Natural killer cell (primary cell): ENCODE data around the gene PXDC1. TPM values are rescaled to one million over a fixed set of nuclear protein-coding genes. Genes with fewer than 3 reads are reported as not detected.
"Not testable (repeated sequence)": the region's sequence is repeated elsewhere in the genome, so short reads cannot be mapped to it uniquely, and the experiment has no call there.

Source experiments
- ATAC-seq, 3 donors: fragments of 150-1000 bp in 2 of 3; fragments of 200-7000 bp in 1 of 3; cut with Tn5 transposase; 1 replicate in 1 of 3; 2 replicates in 2 of 3; pipeline ENCODE4 v1.10.0; 2021; ENCODE audit warnings: mild to moderate bottlenecking in 2 of 3, moderate library complexity in 2 of 3
- DNase-seq, 2 donors: peaks; one replicate each; pipeline versions ENCODE4 v3.0.0 to v3.0.0-alpha.2; 2013 to 2021; ENCODE audit warnings: mixed read lengths in 1 of 2
- H3K27ac ChIP-seq: one replicate; pipeline ENCODE4 v1.5.1; 2013; ENCODE audit warnings: mild to moderate bottlenecking, low read length
- H3K27me3 ChIP-seq: one replicate; pipeline ENCODE4 v1.6.1; 2013; ENCODE audit warnings: low read length; ENCODE audit not compliant: control insufficient read depth, insufficient read depth
- H3K36me3 ChIP-seq: one replicate; pipeline ENCODE4 v1.6.1; 2013; ENCODE audit warnings: low read length; ENCODE audit not compliant: control insufficient read depth, insufficient read depth
- H3K4me1 ChIP-seq: one replicate; pipeline ENCODE4 v1.6.1; 2013; ENCODE audit warnings: low read length; ENCODE audit not compliant: control insufficient read depth, insufficient read depth
- H3K4me3 ChIP-seq: one replicate; pipeline ENCODE4 v1.5.1; 2013; ENCODE audit warnings: low read length
- H3K9me3 ChIP-seq: one replicate; pipeline ENCODE4 v1.6.1; 2013; ENCODE audit warnings: low read length; ENCODE audit not compliant: control insufficient read depth, insufficient read depth
- H3K27ac Mint-ChIP-seq, 2 donors: one replicate each; pipeline ENCODE4 v1.8.0; 2022; ENCODE audit warnings: mild to moderate bottlenecking in 2 of 2, mixed read lengths in 2 of 2, moderate library complexity in 1 of 2
- H3K27me3 Mint-ChIP-seq, 2 donors: one replicate each; pipeline ENCODE4 v1.8.0; 2022; ENCODE audit warnings: low read depth in 2 of 2, mixed read lengths in 2 of 2
- H3K36me3 Mint-ChIP-seq: one replicate; pipeline ENCODE4 v1.8.0; 2022; ENCODE audit warnings: mixed read lengths
- H3K4me1 Mint-ChIP-seq, 2 donors: one replicate each; pipeline ENCODE4 v1.8.0; 2022; ENCODE audit warnings: mixed read lengths in 2 of 2
- H3K4me3 Mint-ChIP-seq: one replicate; pipeline ENCODE4 v1.8.0; 2022; ENCODE audit warnings: mild to moderate bottlenecking, moderate library complexity, mixed read lengths
- H3K9me3 Mint-ChIP-seq, 2 donors: one replicate each; pipeline ENCODE4 v1.8.0; 2022; ENCODE audit warnings: mixed read lengths in 2 of 2
- WGBS: methylation state at CpG from one replicate; pipeline ENCODE4 v1.1.7; 2013; ENCODE audit warnings: missing lambda C conversion rate; ENCODE audit not compliant: insufficient coverage; 5-methylcytosine and 5-hydroxymethylcytosine counted together
- intact Hi-C: fragments of 100-400 bp; cut with micrococcal nuclease; formaldehyde crosslinking; loops from one replicate; pipeline ENCODE4 v1.14.2; 2022
- total RNA-seq, 4 donors: library from RNA; stranded (reverse); fragments of 120-200 nt in 1 of 4; gene quantifications; one replicate each; pipeline versions ENCODE4 v1.2.3 to v1.2.4, GENCODE V29; 2013 to 2022
- TF ChIP-seq, protein P1 (sequence below): fragments of 200-600 bp; IDR thresholded peaks from one replicate; pipeline ENCODE4 v1.8.0; 2022; ENCODE audit warnings: antibody characterized with exemption

PXDC1 gene
- total RNA-seq, 3 donors from 2014 or later (not counting 1 experiment from before 2014, with no cell fraction given), result 0.28 TPM; not detected in 1

DNA sequence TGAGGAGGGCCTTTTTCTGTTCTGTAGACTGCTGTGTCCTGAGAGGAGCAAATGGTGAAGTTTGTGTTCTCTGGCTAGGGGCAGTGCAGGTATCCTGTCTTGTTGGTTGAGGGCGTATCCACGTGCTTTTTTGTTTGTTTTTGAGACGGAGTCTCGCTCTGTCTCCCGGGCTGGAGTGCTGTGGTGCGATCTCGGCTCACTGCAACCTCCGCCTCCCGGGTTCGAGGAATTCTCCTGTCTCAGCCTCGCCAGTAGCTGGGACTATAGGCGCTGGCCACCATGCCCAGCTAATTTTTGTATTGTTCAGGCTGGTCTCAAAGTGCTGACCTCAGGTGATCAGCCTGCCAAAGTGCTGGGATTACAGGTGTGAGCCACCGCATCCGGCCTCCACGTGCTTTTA is 10.8 kb upstream of the PXDC1 start:
- Mint-ChIP-seq H3K27me3 (peaks cover 9 to 21% of the 10 kb centered on the region in 2 donors), H3K4me3 (no peak overlapping the region), H3K4me1 (no peaks in the 10 kb centered on the region), H3K36me3 (no peaks in the 10 kb centered on the region), H3K9me3 (no peaks in the 10 kb centered on the region), H3K27ac (no peak overlapping the region)
- no peak overlapping the region for H3K4me3 ChIP-seq
- DNase-seq (no peak), ATAC-seq (no peak)
- no peaks in the 10 kb centered on the region for H3K27me3 ChIP-seq
- H3K9me3 ChIP-seq, result no peaks in the 10 kb centered on the region
- 96% methylated on average over 15 of the region's 15 CpGs for WGBS
- H3K27ac ChIP-seq, result no peak overlapping the region
- TF ChIP-seq, protein P1, sequence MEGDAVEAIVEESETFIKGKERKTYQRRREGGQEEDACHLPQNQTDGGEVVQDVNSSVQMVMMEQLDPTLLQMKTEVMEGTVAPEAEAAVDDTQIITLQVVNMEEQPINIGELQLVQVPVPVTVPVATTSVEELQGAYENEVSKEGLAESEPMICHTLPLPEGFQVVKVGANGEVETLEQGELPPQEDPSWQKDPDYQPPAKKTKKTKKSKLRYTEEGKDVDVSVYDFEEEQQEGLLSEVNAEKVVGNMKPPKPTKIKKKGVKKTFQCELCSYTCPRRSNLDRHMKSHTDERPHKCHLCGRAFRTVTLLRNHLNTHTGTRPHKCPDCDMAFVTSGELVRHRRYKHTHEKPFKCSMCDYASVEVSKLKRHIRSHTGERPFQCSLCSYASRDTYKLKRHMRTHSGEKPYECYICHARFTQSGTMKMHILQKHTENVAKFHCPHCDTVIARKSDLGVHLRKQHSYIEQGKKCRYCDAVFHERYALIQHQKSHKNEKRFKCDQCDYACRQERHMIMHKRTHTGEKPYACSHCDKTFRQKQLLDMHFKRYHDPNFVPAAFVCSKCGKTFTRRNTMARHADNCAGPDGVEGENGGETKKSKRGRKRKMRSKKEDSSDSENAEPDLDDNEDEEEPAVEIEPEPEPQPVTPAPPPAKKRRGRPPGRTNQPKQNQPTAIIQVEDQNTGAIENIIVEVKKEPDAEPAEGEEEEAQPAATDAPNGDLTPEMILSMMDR, result no peak
- intact Hi-C loops, result no loop called here
- H3K36me3 ChIP-seq, result no peaks in the 10 kb centered on the region
- no peaks in the 10 kb centered on the region for H3K4me1 ChIP-seq

DNA sequence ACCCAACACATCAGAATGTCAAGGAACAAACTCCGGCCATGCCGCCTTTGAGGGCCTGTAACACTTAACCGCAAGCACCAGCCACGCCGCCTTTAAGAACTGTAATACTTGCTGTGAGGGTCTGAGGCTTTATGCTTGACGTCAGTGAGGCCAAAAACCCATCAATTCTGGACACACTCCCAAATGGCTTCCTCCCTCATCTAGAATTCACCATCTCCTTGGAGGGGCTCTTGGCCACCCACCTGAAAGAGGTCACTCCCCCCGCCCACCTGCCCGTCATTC is 10.4 kb upstream of the PXDC1 start:
- Mint-ChIP-seq H3K36me3 (no peaks in the 10 kb centered on the region), H3K4me3 (no peak overlapping the region), H3K27me3 (peaks cover 9 to 19% of the 10 kb centered on the region in 2 donors), H3K27ac (no peak overlapping the region), H3K4me1 (no peaks in the 10 kb centered on the region), H3K9me3 (no peaks in the 10 kb centered on the region)
- intact Hi-C loops, result no loop called here
- no peak overlapping the region for H3K4me3 ChIP-seq
- DNase-seq (no peak), ATAC-seq (no peak)
- no peaks in the 10 kb centered on the region for H3K9me3 ChIP-seq
- no peaks in the 10 kb centered on the region for H3K27me3 ChIP-seq
- TF ChIP-seq, protein P1, result no peak
- H3K36me3 ChIP-seq, result no peaks in the 10 kb centered on the region
- H3K27ac ChIP-seq, result no peak overlapping the region
- 94% methylated on average over 8 of the region's 8 CpGs for WGBS
- no peaks in the 10 kb centered on the region for H3K4me1 ChIP-seq

- no peak for ATAC-seq
- TF ChIP-seq, protein P1, result no peak
- no peaks in the 10 kb centered on the region for H3K4me1 Mint-ChIP-seq
- H3K27ac ChIP-seq, result no peak overlapping the region
- H3K9me3 ChIP-seq, result no peaks in the 10 kb centered on the region
- H3K4me1 ChIP-seq, result no peaks in the 10 kb centered on the region
- H3K36me3 ChIP-seq, result no peaks in the 10 kb centered on the region
- H3K4me3 Mint-ChIP-seq, result no peak overlapping the region
- no peak overlapping the region for H3K27ac Mint-ChIP-seq
- no peak overlapping the region for H3K4me3 ChIP-seq
- intact Hi-C loops, result no loop called here
- no peaks in the 10 kb centered on the region for H3K9me3 Mint-ChIP-seq
- H3K27me3 Mint-ChIP-seq, result peaks cover 3 to 5% of the 10 kb centered on the region in 2 donors
- no peaks in the 10 kb centered on the region for H3K27me3 ChIP-seq
- H3K36me3 Mint-ChIP-seq, result no peaks in the 10 kb centered on the region
- no peak for DNase-seq
- WGBS, result 93% methylated on average over 5 of the region's 6 CpGs
These were observed 8.2 kb upstream of the PXDC1 start for GRCh38 chr6:3759646-3760232.

DNA sequence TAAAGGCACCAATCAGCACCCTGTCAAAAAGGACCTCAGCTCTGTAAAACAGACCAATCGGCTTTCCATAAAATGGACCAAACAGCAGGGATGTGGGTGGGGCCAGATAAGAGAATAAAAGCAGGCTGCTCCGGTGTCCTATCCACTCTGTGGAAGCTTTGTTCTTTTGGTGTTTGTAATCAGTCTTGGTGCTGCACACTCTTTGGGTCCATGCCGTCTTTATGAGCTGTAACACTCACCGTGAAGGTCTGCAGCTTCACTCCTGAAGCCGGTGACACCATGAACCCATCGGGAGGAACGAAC is 7.3 kb upstream of the PXDC1 start:
- Mint-ChIP-seq H3K27me3 (peaks cover 9 to 13% of the 10 kb centered on the region in 2 donors), H3K4me3 (no peak overlapping the region)
- intact Hi-C loops, result no loop called here

GRCh38 chr6:3757998-3758841 is 6.7 kb upstream of the PXDC1 start:
- H3K27me3 ChIP-seq, DNase-seq, H3K36me3 ChIP-seq, ATAC-seq, H3K36me3 Mint-ChIP-seq, H3K4me3 ChIP-seq, H3K27ac Mint-ChIP-seq, H3K4me3 Mint-ChIP-seq, H3K9me3 ChIP-seq, H3K4me1 ChIP-seq, H3K27ac ChIP-seq, H3K9me3 Mint-ChIP-seq, intact Hi-C loops, H3K4me1 Mint-ChIP-seq: not testable (repeated sequence)
- peaks cover 13 to 19% of the 10 kb centered on the region in 2 donors for H3K27me3 Mint-ChIP-seq
- WGBS, result 97% methylated on average over 55 of the region's 57 CpGs

More for the DNA sequence above, 7.3 kb upstream of the PXDC1 start:
- Histone ChIP-seq H3K27ac (no peak overlapping the region), H3K9me3 (no peaks in the 10 kb centered on the region), H3K27me3 (no peaks in the 10 kb centered on the region), H3K4me1 (no peaks in the 10 kb centered on the region), H3K4me3 (no peak overlapping the region), H3K36me3 (no peaks in the 10 kb centered on the region)
- Mint-ChIP-seq H3K4me1 (no peaks in the 10 kb centered on the region), H3K36me3 (no peaks in the 10 kb centered on the region), H3K27ac (no peak overlapping the region), H3K9me3 (no peaks in the 10 kb centered on the region)
- TF ChIP-seq, protein P1, result no peak
- DNase-seq (no peak), ATAC-seq (no peak)
- whole genome bisulfite sequencing, result 90% methylated on average over 7 of the region's 7 CpGs
